GM18951 (cell line): ENCODE data around the gene SPINK9.
"Not testable (repeated sequence)": the region's sequence is repeated elsewhere in the genome, so short reads cannot be mapped to it uniquely, and the experiment has no call there.

Experiments used
- POLR2A ChIP-seq: IDR thresholded peaks from 4 replicates; pipeline ENCODE4 v1.6.1; 2011; ENCODE audit warnings: mild to moderate bottlenecking; ENCODE audit not compliant: insufficient read length, insufficient read depth; ENCODE audit errors: extremely low read depth
- in situ Hi-C: fragments of 300-500 bp; cut with MboI; formaldehyde crosslinking; loops from one replicate; pipeline ENCODE4 v1.12.0; 2022; ENCODE audit warnings: low sequenced_read_pairs, mixed read lengths, inconsistent platforms; ENCODE audit not compliant: unreplicated experiment

The SPINK9 gene

GRCh38 chr5:148335259-148335658 lies at the start of gene SPINK9:
TSS of gene SPINK9 (plus strand) at chr5:148335559. CDS start at chr5:148335614, 55 bp downstream.
- in situ Hi-C loops, result no loop called here
- no peak for TF ChIP-seq POLR2A

DNA sequence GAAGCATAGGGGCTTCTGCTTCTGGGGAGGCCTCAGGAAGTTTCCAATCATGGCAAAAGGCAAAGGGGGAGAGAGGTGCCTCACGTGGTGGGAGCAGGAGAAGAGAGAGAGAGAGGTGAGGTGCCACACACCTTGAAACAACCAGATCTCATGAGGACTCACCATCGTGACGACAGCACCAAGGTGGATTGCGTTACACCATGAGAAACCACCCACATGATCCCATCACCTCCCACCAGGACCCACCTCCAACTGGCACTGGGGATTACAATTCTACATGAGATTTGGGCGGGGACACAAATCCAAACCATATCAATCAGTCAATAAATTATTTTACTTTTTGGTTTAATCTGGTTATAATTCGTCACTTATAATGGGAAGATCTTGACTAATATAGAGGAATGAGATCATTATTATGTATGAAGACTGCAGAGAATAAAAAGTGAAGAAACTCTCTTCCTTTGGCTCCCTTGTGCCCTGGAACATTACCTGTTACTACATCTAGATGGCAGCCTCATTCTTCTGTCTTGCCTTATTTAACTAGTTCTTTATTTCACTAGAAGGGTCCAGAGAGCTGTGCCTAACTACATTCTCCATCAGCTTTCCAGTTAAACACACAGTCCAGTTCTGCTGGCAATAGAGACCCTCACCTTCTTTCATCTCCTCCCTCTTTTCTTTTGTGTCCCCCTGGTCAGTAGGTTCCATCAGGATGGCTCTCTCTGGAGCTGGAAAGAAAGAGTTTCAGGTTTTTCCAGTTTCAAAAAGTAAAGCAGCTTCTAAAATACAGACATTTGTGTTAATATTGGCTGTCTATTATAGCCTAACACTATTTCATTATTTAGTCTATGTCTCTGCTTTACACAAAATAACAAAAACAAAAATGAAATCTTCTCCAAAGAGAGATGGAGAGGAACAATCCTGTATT lies 44.8 kb upstream of the SPINK9 start:
- in situ Hi-C loops, result no loop called here
- TF ChIP-seq POLR2A, result no peak

DNA sequence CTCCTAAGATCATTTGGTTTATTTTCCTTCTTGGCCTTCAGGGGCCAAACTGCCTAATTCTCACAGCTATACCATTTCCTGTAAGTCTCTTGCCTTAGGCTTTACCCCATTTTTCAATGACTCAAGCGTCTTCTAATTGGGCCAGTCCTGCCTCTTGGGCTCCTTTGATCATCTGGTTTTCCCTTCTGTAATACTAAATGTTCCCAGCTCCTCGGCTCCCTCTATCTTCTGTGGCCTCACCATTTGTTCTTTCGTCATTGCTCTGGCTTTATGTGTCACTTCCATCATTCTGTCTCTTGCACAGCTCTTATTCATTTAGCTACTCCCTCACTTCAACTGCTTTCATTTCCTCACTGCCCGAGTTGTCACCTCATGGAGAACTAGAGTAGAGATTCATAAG lies 37.6 kb upstream of the SPINK9 start:
- TF ChIP-seq POLR2A, result no peak
- in situ Hi-C loops, result no loop called here

DNA sequence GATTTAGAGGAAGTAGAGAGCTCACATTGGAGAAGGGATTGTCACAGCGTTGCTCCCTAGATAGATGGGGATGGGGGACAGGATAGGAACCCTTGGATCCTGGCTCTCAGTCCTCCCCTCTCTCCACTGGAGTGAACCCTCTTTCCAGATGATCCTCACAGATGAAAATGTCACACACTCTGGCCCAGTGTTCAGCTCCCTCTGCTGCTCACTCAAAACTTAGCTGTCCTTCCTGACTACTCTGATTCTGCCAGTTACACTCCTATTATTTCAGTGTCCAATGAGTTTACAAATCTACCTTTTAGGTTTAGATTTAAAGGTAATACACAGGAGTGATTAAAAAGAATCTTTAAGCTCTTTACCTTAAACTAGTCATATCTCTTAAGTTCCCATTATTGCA lies 28.9 kb upstream of the SPINK9 start:
- TF ChIP-seq POLR2A, result no peak
- in situ Hi-C loops, result no loop called here

DNA sequence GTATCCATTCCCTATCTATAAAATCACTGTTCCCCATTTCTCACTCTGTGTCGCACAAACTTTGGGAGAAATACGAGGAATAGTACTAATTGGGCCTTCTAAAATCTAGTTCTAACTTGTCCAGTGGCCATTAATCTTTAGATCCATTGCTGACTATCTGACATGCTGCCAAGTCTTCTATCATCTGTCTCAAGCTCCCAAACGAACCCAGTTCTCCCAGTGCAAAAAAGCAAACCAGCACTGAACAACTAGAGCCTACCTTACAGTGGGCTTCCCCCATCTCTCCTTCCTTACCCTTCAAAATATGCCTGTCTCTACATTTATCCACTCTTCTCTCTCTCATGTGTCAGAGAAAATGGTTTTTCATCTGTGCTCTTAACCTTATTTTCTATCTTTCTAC lies 26.3 kb upstream of the SPINK9 start:
- in situ Hi-C loops, result no loop called here

DNA sequence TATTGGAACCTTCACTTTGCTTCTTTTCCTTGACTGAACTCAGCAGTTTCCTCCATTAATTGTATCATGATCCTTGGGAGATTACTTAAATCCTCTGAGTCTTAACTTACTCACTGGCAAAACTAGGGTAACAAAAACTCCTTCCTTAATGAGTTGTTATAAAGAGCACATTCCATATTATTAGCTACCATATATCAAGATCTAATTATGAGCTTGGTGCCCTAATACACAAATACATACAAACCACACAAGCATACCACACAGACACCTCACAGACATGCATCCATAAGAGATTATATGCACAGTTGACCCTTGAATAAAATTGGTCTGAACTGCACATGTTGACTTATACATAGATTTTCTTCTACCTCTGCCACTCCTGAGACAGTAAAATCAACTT lies 25.6 kb upstream of the SPINK9 start:
- in situ Hi-C loops, result no loop called here
- no peak for TF ChIP-seq POLR2A

More for the DNA sequence above, 26.3 kb upstream of the SPINK9 start:
- no peak for TF ChIP-seq POLR2A

- no peak for TF ChIP-seq POLR2A
- in situ Hi-C loops, result no loop called here
Measured at GRCh38 chr5:148311484-148311883, 23.9 kb upstream of the SPINK9 start.

- TF ChIP-seq POLR2A, result no peak
- in situ Hi-C loops, result no loop called here
Measured at GRCh38 chr5:148312153-148312552, 23.2 kb upstream of the SPINK9 start, which contains the start of gene SPINK7. TSS of gene SPINK7 (plus strand) at chr5:148312423. CDS start at chr5:148312484, 61 bp downstream.

GRCh38 chr5:148314187-148314586 lies 21.2 kb upstream of the SPINK9 start:
- TF ChIP-seq POLR2A, result no peak
- in situ Hi-C loops, result no loop called here

DNA sequence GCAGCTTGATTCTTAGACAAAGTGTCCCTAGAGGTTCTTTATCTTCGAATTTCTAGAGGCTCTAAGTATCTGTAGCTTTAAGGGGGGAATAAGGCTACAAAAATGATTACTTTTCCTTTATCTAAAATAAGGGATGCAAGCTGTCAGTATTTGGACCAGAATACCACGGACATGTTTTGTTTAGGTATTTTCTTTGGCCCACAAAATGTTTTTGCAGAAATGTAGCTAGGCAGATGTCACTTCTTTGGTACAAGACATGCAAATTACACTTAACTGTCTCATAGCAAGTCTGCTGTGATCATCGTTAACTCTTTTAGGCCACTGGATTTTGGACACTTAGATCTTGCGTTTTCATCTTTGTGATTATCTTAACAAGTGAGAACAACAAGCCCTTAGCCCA lies 20.6 kb upstream of the SPINK9 start:
- in situ Hi-C loops, result no loop called here
- no peak for TF ChIP-seq POLR2A

GRCh38 chr5:148320011-148320963 lies 15.1 kb upstream of the SPINK9 start:
- in situ Hi-C loops, result not testable (repeated sequence)

GRCh38 chr5:148333262-148333849 lies 2.0 kb upstream of the SPINK9 start:
- in situ Hi-C loops, result no loop called here
- no peak for TF ChIP-seq POLR2A
